K562 (cell line): Measurements from ENCODE around the gene NUP210. TPM values are rescaled to one million over a fixed set of nuclear protein-coding genes. Genes with fewer than 3 reads are reported as not detected.
A peak's percentile ranks its signal among the peaks of the same experiment; 100 is the strongest.

Source experiments
- CC2D1A ChIP-seq: fragments of 450-650 bp; IDR thresholded peaks from 2 replicates; pipeline ENCODE4 v1.6.1; 2017; ENCODE audit warnings: mild to moderate bottlenecking
- FOXA1 ChIP-seq: fragments of 450-650 bp; IDR thresholded peaks from 2 replicates; pipeline ENCODE4 v1.6.1; 2016; ENCODE audit warnings: mild to moderate bottlenecking, borderline replicate concordance
- LEF1 ChIP-seq: fragments of 450-650 bp; IDR thresholded peaks from 2 replicates; pipeline ENCODE4 v1.6.1; 2016; ENCODE audit warnings: mild to moderate bottlenecking
- MLX ChIP-seq, 2 experiments: fragments of 450-650 bp in 1 of 2; sonication (generic) in 1 of 2; formaldehyde crosslinking; conservative IDR thresholded peaks; 2 replicates each; pipeline versions ENCODE4 v1.4.0 to v1.8.1; 2020 to 2022; ENCODE audit warnings: mild to moderate bottlenecking in 1 of 2, missing genetic modification reagents in 1 of 2
- MXI1 ChIP-seq: IDR thresholded peaks from 2 replicates; pipeline ENCODE4 v1.6.1; 2011; ENCODE audit warnings: low read depth, mild to moderate bottlenecking, improper control_type of control experiment, low read length
- NR2C1 ChIP-seq, 2 experiments: fragments of 450-650 bp; IDR thresholded peaks; 2 replicates each; pipeline ENCODE4 v1.6.1; 2017; ENCODE audit warnings: mild to moderate bottlenecking in 2 of 2, antibody characterized with exemption in 1 of 2, inconsistent platforms in 1 of 2, missing compliant biosample characterization in 1 of 2, missing genetic modification characterization in 1 of 2
- PHB ChIP-seq: fragments of 250-450 bp; sonication (Bioruptor Pico); IDR thresholded peaks from 2 replicates; pipeline ENCODE4 v1.5.0; 2021
- POLR3A ChIP-seq: IDR thresholded peaks from 2 replicates; pipeline ENCODE4 v1.6.1; 2011; ENCODE audit warnings: borderline replicate concordance, mild to moderate bottlenecking, moderate library complexity; ENCODE audit not compliant: insufficient read length, insufficient read depth; ENCODE audit errors: extremely low read depth
- SMARCE1 ChIP-seq: fragments of 450-650 bp; IDR thresholded peaks from 2 replicates; pipeline ENCODE4 v1.7.1; 2016; ENCODE audit warnings: mild to moderate bottlenecking
- ZC3H8 ChIP-seq: fragments of 450-650 bp; IDR thresholded peaks from 2 replicates; pipeline ENCODE4 v1.6.1; 2017
- ZFX ChIP-seq: sonication (generic); formaldehyde crosslinking; IDR thresholded peaks from 2 replicates; pipeline ENCODE4 v1.8.0; 2022; ENCODE audit warnings: mild to moderate bottlenecking, missing genetic modification reagents, moderate library complexity
- ZNF224 ChIP-seq: sonication (generic); formaldehyde crosslinking; IDR thresholded peaks from 2 replicates; pipeline ENCODE4 v1.8.0; 2022; ENCODE audit warnings: mild to moderate bottlenecking, missing genetic modification reagents
- ZNF431 ChIP-seq: sonication (generic); formaldehyde crosslinking; IDR thresholded peaks from 2 replicates; pipeline ENCODE4 v1.8.0; 2022; ENCODE audit warnings: mild to moderate bottlenecking, missing genetic modification reagents
- ZNF586 ChIP-seq: fragments of 450-650 bp; formaldehyde crosslinking; conservative IDR thresholded peaks from 2 replicates; pipeline ENCODE4 v1.4.0; 2020; ENCODE audit warnings: mild to moderate bottlenecking, moderate library complexity
- ZSCAN32 ChIP-seq: fragments of 450-650 bp; formaldehyde crosslinking; IDR thresholded peaks from 2 replicates; pipeline ENCODE4 v1.4.0; 2020; ENCODE audit warnings: mild to moderate bottlenecking, moderate library complexity
- polyA plus RNA-seq, 8 experiments: library from polyadenylated mRNA; depleted of rRNA in 4 of 8; stranded (reverse) in 5 of 8; unstranded in 3 of 8; fragments of >200 nt; fragmentation: Nextera tagmentation in 2 of 8; fragmentation: Illumina TruSeq in 1 of 8; extraction: Ambion mirVana in 2 of 8; extraction: Trizol in 1 of 8; gene quantifications; 2 replicates each; pipeline versions ENCODE4 v1.2.1 to v1.2.3, GENCODE V29; 2011 to 2014; ENCODE audit warnings: inconsistent platforms in 1 of 8, missing spikeins in 1 of 8
- total RNA-seq, 7 experiments: library from RNA; depleted of rRNA in 6 of 7; stranded (reverse); fragments of >200 nt in 6 of 7; fragmentation: Illumina TruSeq in 2 of 7; extraction: Trizol in 2 of 7; gene quantifications; 2 replicates each; pipeline versions ENCODE4 v1.2.1 to v1.2.3, GENCODE V29; 2011 to 2021; ENCODE audit warnings: low replicate concordance in 1 of 7
- TF ChIP-seq, protein P1 (sequence below): sonication (generic); formaldehyde crosslinking; IDR thresholded peaks from 2 replicates; pipeline ENCODE4 v1.8.0; 2022; ENCODE audit warnings: missing genetic modification reagents, mild to moderate bottlenecking, moderate library complexity, borderline replicate concordance
- TF ChIP-seq, protein P2 (sequence below): fragments of 250-450 bp; sonication (Bioruptor Pico); IDR thresholded peaks from 2 replicates; pipeline ENCODE4 v1.9.0; 2021; ENCODE audit warnings: mild to moderate bottlenecking, inconsistent platforms

NUP210 gene
- total and polyA plus RNA-seq, 9 of the 15 experiments (the other 6 are each of a cell fraction or from before 2014, with no cell fraction given), result 1.2 to 138 (median 44.0) TPM

DNA sequence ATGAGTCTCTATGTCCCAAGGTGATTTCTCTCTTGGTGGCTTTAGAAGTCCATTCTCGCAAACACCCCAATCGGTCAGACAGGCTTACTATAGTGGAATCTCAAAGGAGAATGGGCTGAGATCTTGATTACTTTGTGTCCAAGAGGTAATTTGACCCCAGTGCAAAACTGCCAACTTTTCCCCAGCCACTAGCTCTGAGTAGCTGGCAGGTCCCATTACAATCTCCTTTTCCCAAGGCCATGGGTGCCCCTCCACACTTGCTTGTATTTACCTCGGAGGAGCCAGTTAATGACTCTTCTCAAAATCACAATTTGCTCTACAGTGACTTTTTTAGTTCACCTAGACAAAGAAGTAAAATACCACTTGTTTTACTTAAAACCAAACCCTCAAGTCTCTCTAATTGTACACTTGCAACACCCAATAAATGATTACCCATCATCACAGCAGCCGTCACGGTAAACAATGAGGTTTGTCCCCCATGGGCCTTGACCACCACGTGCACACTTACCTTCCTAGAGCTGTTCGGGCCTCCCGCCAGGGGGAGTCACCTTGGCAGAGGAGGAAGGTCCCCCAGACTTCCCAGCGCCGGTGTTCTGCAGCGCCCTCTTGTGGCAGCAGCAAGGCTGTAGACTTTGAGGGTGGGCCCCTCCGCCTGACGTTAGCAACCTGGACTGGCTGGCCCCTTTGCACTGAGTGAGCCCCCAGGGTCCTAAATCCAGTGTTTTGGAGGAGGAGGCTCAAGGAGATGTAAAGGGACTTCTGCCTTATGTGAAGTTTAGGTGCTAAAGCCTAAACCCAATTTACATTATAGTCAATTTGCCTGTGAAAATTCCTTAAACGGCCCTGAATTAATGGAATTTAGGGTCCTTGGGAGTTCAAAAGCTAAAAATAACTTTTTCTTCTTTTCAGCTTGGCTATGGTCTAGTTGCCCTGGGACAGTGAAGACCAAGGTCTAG, 41.3 kb upstream of the NUP210 start (continued):
- TF ChIP-seq NR2C1 (IDR thresholded peaks at IDR 0.05), result 0 out of 2 replicates have a peak, but pooled peaks have one; percentile 25
- no peak for TF ChIP-seq NR2C1 (tag; IDR thresholded peaks at IDR 0.05)
- TF ChIP-seq, protein P1, sequence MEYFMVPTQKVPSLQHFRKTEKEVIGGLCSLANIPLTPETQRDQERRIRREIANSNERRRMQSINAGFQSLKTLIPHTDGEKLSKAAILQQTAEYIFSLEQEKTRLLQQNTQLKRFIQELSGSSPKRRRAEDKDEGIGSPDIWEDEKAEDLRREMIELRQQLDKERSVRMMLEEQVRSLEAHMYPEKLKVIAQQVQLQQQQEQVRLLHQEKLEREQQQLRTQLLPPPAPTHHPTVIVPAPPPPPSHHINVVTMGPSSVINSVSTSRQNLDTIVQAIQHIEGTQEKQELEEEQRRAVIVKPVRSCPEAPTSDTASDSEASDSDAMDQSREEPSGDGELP (CRISPR knock-in tag), result peak; percentile 51; the same call in 1 of the 2 replicates
- TF ChIP-seq SMARCE1, result peak; percentile 71; the same call in 1 of the 2 replicates
- TF ChIP-seq, protein P2, sequence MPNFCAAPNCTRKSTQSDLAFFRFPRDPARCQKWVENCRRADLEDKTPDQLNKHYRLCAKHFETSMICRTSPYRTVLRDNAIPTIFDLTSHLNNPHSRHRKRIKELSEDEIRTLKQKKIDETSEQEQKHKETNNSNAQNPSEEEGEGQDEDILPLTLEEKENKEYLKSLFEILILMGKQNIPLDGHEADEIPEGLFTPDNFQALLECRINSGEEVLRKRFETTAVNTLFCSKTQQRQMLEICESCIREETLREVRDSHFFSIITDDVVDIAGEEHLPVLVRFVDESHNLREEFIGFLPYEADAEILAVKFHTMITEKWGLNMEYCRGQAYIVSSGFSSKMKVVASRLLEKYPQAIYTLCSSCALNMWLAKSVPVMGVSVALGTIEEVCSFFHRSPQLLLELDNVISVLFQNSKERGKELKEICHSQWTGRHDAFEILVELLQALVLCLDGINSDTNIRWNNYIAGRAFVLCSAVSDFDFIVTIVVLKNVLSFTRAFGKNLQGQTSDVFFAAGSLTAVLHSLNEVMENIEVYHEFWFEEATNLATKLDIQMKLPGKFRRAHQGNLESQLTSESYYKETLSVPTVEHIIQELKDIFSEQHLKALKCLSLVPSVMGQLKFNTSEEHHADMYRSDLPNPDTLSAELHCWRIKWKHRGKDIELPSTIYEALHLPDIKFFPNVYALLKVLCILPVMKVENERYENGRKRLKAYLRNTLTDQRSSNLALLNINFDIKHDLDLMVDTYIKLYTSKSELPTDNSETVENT (CRISPR knock-in tag), result no peak
- TF ChIP-seq ZFX, result peak; percentile 46
- no peak for TF ChIP-seq POLR3A
- TF ChIP-seq ZNF431, result no peak
- no peak for TF ChIP-seq LEF1
- no peak for TF ChIP-seq ZNF224 (CRISPR knock-in tag)
- no peak for TF ChIP-seq MXI1
- TF ChIP-seq FOXA1, result no peak
- no peak for TF ChIP-seq ZC3H8
- TF ChIP-seq PHB (CRISPR knock-in tag), result no peak
- 0 out of 4 replicates have a peak, but pooled peaks of 1 of the 2 experiments have one; percentile 36 for TF ChIP-seq MLX (CRISPR knock-in tag; conservative IDR thresholded peaks at IDR 0.05)
- no peak for TF ChIP-seq ZSCAN32 (CRISPR knock-in tag)
- no peak for TF ChIP-seq ZNF586 (CRISPR knock-in tag)
- peak; percentile 77 for TF ChIP-seq CC2D1A
